Tibial nerve (tissue), 3 donors: ENCODE measurements around the gene PPM1H.

Experiments
- POLR2A ChIP-seq, 2 donors: fragments of 450-650 bp; IDR thresholded peaks; one replicate each; pipeline ENCODE4 v1.6.1; 2017; ENCODE audit warnings: antibody characterized with exemption in 2 of 2, mild to moderate bottlenecking in 2 of 2, moderate library complexity in 2 of 2
- TF ChIP-seq, protein P1 (sequence below), 5 experiments: fragments of 200-600 bp in 3 of 5; fragments of 450-650 bp in 2 of 5; sonication (generic) in 3 of 5; IDR thresholded peaks; one replicate each; pipeline ENCODE4 v1.5.1; 2016 to 2019; ENCODE audit warnings: antibody characterized with exemption in 5 of 5, mild to moderate bottlenecking in 3 of 5, moderate library complexity in 2 of 5

DNA sequence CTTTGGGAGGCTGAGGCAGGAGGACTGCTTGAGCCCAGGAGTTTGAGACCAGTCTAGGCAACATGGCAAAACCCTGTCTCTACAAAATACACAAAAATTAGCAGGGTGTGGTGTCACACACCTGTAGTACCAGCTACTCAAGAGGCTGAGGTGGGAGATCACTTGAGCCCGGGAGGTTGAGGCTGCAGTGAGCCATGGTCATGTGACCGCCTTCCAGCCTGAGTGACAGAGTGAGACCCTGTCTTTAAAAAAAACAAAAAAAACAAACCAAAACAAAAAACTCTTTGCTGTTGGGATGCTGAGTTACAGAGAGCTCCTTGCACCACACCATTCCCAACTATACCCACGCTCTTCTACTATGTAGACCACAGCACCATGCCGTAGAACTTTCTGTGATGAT, 221.2 kb downstream of the PPM1H start:
- TF ChIP-seq, protein P1, sequence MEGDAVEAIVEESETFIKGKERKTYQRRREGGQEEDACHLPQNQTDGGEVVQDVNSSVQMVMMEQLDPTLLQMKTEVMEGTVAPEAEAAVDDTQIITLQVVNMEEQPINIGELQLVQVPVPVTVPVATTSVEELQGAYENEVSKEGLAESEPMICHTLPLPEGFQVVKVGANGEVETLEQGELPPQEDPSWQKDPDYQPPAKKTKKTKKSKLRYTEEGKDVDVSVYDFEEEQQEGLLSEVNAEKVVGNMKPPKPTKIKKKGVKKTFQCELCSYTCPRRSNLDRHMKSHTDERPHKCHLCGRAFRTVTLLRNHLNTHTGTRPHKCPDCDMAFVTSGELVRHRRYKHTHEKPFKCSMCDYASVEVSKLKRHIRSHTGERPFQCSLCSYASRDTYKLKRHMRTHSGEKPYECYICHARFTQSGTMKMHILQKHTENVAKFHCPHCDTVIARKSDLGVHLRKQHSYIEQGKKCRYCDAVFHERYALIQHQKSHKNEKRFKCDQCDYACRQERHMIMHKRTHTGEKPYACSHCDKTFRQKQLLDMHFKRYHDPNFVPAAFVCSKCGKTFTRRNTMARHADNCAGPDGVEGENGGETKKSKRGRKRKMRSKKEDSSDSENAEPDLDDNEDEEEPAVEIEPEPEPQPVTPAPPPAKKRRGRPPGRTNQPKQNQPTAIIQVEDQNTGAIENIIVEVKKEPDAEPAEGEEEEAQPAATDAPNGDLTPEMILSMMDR (IDR thresholded peaks at IDR 0.05) = no peak
- no peak for TF ChIP-seq POLR2A (IDR thresholded peaks at IDR 0.05)
